ENCODE measurements around the gene MTERF2. TPM values are rescaled to one million over a fixed set of nuclear protein-coding genes. Genes with fewer than 3 reads are reported as not detected.

Gene MTERF2, protein sequence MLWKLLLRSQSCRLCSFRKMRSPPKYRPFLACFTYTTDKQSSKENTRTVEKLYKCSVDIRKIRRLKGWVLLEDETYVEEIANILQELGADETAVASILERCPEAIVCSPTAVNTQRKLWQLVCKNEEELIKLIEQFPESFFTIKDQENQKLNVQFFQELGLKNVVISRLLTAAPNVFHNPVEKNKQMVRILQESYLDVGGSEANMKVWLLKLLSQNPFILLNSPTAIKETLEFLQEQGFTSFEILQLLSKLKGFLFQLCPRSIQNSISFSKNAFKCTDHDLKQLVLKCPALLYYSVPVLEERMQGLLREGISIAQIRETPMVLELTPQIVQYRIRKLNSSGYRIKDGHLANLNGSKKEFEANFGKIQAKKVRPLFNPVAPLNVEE
- total RNA-seq, result 3.1 TPM

DNA sequence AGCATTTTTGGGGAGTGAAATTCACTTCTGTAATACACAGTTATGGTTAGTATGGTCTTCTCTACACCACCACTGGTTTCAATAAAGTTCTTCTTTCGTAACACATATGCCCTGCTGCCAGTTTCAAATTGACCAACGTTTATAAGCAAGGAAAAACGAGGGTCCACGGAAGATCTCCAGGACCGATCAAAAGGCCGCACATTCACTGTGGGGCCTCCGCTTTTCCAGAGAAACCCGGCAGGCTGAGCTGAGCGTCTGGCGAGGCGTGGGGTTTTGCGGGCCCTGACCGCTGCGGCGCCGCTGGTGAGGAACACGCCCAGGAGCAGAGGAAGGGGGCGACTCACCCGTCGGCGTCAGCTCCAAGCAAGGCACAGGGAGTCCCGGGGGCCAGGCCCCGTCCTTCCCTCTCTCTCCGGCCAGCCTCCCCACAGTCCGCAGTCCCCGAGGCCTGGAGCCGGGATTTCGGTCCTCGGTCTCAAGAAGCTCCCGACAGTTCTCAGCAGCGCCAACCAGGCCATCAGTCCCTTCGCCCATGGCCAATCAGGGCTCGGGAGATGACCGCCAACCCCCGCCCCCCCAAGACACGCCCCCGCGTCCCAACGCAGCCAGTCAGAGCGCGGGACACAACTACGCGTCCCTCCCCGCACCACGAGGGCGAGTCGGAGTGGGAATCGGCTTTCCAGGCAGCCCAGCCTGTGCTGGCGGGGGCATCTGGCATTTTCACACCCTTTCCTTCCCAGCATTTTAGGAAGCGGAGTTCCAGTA, at the start of gene MTERF2:
Gene MTERF2, minus strand, starts transcription at position 522 of the 765 bp plus-strand sequence. CDS start 8,432 bp downstream, outside the sequence.
- DNase-seq (ENCODE audit: low spot score in 2 of 2), result peak; percentile 71 to 97
- Histone ChIP-seq H3K4me3 (peak within 1 kb of the TSS; percentile 69 to 77), H3K9me3 (no peaks in the 10 kb centered on the region), H3K4me1 (peaks cover 12 to 16% of the 10 kb centered on the region in 2 donors), H3K36me3 (no peaks in the 10 kb centered on the region), H3K27me3 (no peaks in the 10 kb centered on the region), H3K27ac (peak within 1 kb of the TSS; percentile 91 to 93)
- TF ChIP-seq, protein P1, sequence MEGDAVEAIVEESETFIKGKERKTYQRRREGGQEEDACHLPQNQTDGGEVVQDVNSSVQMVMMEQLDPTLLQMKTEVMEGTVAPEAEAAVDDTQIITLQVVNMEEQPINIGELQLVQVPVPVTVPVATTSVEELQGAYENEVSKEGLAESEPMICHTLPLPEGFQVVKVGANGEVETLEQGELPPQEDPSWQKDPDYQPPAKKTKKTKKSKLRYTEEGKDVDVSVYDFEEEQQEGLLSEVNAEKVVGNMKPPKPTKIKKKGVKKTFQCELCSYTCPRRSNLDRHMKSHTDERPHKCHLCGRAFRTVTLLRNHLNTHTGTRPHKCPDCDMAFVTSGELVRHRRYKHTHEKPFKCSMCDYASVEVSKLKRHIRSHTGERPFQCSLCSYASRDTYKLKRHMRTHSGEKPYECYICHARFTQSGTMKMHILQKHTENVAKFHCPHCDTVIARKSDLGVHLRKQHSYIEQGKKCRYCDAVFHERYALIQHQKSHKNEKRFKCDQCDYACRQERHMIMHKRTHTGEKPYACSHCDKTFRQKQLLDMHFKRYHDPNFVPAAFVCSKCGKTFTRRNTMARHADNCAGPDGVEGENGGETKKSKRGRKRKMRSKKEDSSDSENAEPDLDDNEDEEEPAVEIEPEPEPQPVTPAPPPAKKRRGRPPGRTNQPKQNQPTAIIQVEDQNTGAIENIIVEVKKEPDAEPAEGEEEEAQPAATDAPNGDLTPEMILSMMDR (IDR thresholded peaks at IDR 0.05), result no peak
- intact Hi-C loops (cut with DNase I), result loop anchor here (1.0 to 2.0 kb wide), 2 partner anchors 32 to 106 kb away; partner anchors contain the start of genes CRY1 and TMEM263

DNA sequence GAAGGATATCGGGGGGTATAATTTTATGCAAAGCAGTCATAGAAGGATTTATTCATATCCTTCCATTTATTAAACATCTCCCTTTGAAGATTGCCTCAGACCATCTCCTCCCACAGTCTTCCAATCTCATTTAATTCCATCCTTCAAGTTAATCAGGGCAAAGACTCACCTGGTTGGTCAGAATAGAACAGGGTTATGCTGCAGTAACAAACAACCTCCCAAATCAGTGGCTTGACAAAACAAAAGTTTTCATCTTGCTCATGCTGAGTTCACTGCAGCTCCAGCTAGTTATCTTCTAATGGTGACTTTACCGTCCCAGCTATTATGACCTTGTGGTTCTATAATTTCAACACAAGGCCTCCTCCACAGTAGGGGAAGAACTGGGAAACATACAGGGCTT, 48.8 kb upstream of the MTERF2 start:
- intact Hi-C loops (cut with DNase I), result no loop called here
- Histone ChIP-seq H3K27ac (no peak overlapping the region), H3K36me3 (no peaks in the 10 kb centered on the region), H3K4me3 (no peak overlapping the region), H3K4me1 (no peaks in the 10 kb centered on the region), H3K27me3 (no peaks in the 10 kb centered on the region), H3K9me3 (no peaks in the 10 kb centered on the region)
- TF ChIP-seq, protein P1 (IDR thresholded peaks at IDR 0.05), result no peak
- no peak for DNase-seq (ENCODE audit: low spot score in 2 of 2)

DNA sequence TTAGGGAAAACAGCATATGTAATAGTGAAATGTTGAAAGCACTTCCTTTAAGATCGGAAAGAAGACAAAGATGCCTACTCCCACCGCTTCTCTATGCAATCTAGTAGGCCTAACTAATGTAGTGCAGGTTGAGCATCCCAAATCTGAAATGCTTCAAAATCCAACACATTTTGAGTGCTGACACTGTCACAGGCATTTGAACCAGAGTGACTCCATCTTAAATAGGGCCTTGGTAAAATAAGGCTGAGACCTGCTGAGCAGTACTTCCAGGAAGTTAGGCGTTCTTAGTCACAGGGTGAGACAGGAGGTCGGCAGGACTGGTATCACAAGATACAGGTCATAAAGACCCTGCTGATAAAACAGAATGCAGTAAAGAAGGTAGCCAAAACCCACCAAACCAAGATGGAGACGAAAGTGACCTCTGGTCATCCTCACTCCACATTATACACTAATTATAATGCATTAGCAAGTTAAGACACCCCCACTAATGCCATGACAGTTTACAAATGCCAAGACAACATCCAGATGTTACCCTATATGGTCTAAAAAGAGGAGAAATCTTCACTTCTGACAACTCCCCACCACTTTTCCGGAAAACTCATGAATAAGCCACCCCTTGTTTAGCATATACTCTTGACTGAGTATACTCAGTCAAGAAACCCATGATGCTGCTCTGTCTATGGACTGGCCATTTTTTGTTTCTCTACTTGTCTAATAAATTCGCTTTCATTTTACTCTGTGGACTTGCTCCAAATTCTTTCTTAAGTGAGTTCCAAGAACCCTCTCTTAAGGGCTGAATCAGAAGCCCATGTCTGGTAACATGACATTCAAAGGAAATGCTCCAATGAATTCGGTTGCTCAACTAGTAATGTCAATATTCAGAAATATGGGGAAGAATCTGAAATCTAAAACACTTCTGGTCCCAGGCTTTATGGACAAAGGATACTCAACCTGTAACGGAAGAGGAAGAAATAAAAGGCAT, 47.1 kb upstream of the MTERF2 start:
- no peak for DNase-seq (ENCODE audit: low spot score in 2 of 2)
- intact Hi-C loops (cut with DNase I), result no loop called here
- no peaks in the 10 kb centered on the region for H3K36me3 ChIP-seq
- H3K27me3 ChIP-seq, result no peaks in the 10 kb centered on the region
- H3K4me3 ChIP-seq, result no peak overlapping the region
- TF ChIP-seq, protein P1 (IDR thresholded peaks at IDR 0.05), result no peak
- no peak overlapping the region for H3K27ac ChIP-seq
- no peaks in the 10 kb centered on the region for H3K4me1 ChIP-seq
- H3K9me3 ChIP-seq, result no peaks in the 10 kb centered on the region

DNA sequence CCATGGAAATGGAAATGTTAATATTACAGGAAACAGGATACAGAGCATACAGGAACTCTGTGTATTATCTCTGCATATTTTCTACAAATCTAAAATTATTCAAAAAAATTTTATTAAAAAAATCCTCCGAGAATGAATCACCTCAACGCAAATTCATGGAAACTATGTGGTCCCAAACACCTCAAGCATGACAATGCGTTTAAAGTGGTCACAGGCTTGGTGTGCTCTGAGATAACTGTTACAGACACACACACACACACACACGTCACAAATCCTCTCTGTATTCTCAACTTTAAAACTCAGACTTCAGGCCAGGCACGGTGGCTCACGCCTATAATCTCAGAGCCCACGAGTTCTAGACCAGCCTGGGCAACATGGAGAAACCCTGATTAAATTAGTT, 45.3 kb upstream of the MTERF2 start:
- peaks cover 0 to 11% of the 10 kb centered on the region in 2 donors for H3K4me1 ChIP-seq
- H3K27ac ChIP-seq, result no peak overlapping the region
- H3K9me3 ChIP-seq, result no peaks in the 10 kb centered on the region
- H3K27me3 ChIP-seq, result no peaks in the 10 kb centered on the region
- H3K4me3 ChIP-seq, result no peak overlapping the region
- intact Hi-C loops (cut with DNase I), result no loop called here
- no peaks in the 10 kb centered on the region for H3K36me3 ChIP-seq
- no peak for DNase-seq (ENCODE audit: low spot score in 2 of 2)
- TF ChIP-seq, protein P1 (IDR thresholded peaks at IDR 0.05), result no peak

DNA sequence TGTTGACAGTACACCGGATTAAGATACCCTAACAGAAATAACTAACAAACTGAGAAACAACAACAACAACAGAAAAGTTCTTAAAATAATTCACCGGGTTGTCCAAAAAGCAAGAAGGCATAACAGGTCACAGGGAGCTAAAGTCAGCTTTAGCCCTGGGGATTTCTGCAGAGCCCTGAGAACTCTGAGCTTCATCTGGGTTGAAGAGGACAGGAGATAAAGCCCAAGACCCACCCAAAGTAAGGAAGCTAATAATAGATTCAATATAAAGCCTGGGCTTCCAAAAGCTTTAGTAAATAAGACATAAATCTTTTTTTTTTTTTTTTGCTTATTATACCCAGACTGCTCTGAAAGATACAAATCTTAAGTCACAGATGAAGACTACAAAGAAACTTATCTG, 44.1 kb upstream of the MTERF2 start:
- Histone ChIP-seq H3K4me3 (no peak overlapping the region), H3K9me3 (no peaks in the 10 kb centered on the region), H3K4me1 (peaks cover 0 to 20% of the 10 kb centered on the region in 2 donors), H3K27ac (no peak overlapping the region), H3K27me3 (no peaks in the 10 kb centered on the region), H3K36me3 (no peaks in the 10 kb centered on the region)
- intact Hi-C loops (cut with DNase I), result no loop called here
- no peak for DNase-seq (ENCODE audit: low spot score in 2 of 2)
- TF ChIP-seq, protein P1 (IDR thresholded peaks at IDR 0.05), result no peak

All from ascending aorta (tissue), 2 donors.